ENCODE data around the gene ANKLE1.
"Not testable (repeated sequence)": the region's sequence is repeated elsewhere in the genome, so short reads cannot be mapped to it uniquely, and the experiment has no call there.

The ANKLE1 gene

DNA sequence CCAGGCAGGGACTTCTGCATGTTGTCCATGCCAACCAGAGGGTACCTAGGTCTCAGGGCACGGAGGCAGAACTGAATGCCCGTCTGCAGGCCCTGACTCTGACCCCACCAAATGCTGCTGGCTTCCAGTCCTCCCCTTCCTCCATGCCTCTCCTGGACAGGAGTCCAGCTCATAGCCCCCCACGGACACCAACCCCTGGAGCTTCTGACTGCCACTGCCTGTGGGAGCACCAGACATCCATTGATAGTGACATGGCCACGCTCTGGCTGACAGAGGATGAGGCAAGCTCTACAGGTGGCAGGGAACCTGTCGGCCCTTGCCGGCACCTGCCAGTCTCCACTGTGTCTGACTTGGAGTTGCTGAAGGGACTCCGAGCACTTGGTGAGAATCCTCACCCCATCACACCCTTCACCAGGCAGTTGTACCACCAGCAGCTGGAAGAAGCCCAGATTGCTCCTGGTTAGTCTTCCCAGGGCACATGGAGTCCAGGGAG, 1.8 kb downstream of the ANKLE1 start:
- DNase-seq (ENCODE audit: low read depth in 2 of 2, low spot score in 1 of 2) = no peak

DNA sequence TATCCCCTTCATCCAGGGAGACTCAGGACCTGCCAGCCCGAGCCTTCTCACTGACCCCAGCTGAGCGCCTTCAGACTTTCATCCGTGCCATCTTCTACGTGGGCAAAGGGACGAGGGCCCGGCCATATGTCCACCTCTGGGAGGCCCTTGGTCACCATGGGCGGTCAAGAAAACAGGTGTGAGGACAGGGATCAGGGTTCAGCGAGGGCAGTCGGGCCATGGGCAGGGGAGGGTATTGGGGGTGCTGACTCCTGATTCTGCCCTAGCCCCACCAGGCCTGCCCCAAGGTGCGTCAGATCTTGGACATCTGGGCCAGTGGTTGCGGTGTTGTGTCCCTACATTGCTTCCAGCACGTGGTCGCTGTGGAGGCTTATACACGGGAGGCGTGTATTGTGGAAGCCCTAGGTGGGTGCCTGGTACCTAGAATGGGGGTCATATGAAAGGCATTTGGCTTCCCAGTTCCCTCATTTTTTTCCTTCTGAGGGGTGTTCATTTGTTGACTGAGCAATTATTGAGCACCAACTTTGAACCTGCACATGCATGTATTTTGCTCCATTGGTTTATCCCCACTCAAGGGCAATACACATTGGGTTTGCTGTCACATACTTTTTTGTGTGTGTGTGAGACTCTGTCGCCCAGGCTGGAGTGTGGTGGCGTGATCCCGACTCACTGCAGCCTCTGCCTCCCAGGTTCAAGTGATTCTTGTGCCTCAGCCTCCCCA, 3.9 kb downstream of the ANKLE1 start:
- DNase-seq (ENCODE audit: low read depth in 2 of 2, low spot score in 1 of 2) = no peak

DNA sequence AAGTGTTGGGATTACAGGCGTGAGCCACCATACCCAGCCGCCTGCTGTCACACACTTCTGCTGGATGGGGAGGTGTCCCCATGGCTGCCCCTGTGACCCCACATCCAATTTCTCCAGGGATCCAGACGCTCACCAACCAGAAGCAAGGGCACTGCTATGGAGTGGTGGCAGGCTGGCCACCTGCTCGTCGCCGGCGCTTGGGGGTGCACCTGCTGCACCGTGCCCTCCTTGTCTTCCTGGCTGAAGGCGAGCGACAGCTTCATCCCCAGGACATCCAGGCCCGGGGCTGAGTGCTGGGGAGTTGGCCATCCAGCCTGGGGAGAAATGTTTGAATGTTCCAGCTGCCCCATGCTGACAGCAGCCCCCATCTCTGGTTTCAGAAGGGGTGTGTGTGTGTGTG, 4.6 kb downstream of the ANKLE1 start:
- DNase-seq (ENCODE audit: low read depth in 2 of 2, low spot score in 1 of 2) = no peak

DNA sequence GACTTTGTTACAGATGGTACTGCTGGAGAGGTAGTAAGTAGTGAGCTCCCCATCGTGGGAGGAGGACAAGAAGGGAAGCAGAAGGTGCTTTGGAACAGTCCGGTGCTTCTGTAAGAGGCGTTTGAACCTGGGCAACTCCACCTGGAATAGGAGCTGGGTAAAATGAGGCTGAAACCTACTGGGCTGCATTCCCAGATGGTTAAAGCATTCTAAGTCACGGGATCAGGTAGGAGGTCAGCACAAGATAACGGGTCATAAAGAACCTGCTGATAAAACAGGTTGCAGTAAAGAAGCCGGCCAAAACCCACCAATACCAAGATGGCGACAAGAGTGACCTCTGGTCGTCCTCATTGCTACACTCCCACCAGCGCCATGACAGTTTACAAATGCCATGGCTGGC, 5.1 kb downstream of the ANKLE1 start:
- DNase-seq (ENCODE audit: low read depth in 2 of 2, low spot score in 1 of 2) = no peak

DNA sequence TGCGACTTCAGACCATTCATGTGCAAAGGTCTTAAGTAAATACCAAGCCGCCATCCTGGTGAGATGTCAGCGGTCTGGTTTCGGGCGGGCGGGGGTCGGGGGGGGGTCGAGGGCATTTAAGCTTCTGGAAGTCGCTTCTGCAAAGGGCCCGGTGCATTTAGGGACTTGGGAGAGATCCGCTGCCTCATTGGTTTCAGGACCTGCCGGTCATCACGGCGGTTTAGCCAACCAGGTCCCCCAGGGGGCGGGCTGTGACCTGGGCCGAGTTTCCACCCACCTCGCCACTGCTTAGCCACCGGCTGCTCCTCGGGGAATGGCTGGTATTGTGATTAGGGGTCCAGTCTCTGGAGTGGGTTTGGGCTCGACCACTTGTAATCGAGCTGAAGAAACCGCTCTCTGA, 7.8 kb downstream of the ANKLE1 start:
- DNase-seq (ENCODE audit: low read depth in 2 of 2, low spot score in 1 of 2) = no peak

DNA sequence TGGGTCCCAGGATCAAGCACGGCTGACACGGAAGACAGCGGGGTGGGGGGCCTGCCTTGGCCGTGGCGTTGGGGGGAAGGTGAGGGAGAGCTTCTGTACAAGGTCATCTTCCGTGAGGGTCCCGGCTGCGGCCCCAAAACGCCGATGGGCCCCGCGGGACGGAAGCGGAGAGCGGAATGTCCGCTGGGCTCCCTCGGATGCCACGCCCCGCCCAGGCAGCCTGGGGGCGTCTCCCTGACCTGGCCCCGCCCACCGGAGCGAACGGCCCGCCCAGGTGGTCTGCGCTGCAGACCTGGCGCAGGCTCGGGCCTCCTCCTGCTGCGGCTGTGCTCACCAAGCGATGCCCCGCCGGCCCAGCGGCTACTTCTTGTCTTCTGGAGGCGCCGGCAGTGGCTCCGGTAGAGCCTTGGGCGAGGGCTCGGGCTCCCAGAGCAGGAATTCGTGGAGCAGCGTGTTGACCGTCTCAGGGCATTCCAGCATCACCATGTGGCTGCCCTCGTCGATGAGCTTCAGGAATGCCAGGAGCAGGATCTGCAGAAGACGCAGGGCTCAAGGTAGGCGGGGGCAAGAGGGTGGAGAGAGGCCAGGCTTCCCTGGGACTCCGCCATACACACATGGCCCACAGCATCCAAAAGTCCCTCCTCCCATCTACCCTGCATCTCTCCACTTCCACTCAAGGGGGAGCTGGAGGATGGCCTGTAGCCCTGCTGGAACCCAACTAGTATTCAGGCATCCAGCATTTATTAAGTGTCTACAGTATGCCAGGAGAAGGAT, 10.8 kb downstream of the ANKLE1 start:
- DNase-seq (ENCODE audit: low read depth in 2 of 2, low spot score in 1 of 2) = peak in 1 of 2 donors; percentile 41

DNA sequence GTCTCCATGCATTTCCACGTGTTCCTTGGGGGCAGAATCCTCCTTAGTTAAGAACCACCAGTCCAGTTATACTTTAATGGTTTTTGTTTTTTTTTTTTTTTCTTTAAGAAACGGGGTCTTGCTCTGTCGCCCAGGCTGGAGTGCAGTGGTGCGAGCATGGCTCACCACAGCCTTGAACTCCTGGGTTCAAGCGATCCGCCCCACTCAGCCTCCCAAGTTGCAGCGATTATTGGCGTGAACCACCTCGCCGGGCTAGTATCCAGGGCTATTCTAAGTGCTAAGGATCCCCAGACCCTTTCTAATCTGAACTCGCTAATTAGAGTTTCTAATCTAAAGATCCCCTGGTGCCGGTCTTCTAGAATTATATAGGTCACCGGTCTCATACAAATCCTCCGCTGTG, 11.9 kb downstream of the ANKLE1 start:
- DNase-seq (ENCODE audit: low read depth in 2 of 2, low spot score in 1 of 2) = no peak

DNA sequence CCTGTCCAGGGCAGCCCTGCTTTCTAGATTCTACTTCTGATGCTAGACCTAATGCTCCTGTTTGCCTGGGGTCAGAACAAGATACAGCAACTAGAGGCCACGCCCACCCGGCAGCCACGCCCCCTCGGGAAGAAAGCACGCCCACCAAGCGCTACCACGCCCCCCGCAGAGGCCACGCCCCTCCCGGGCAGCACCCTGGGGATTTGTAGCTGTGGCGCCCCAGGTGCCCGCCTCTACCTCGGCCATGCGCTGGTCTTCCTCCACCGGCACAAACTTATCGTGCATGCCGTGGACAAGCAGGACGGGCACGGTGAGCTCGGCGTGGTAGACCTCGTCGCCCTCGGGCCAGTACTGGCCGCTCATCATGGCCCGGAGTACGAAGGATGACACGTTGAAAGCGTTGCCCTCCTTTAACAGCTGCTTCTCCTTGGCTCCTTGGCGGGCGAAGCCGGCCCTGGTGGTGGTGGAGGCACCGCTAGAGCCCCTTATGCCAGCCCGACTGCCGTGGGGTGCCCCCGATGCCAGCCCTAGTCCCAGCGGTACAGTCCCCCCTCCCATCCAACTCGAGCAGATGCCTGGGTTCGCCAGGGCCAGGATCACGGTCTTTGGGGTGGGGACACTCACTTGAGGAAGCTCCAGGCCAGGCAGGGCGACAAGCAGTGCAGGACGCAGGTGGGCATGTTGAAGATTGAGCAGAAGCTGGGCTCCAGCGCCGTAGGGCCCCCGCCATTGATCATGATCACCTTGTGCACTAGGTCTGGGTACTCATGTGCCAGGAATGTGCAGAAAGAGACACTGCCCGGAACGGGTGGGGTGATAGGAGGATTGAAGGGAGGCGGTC, 12.6 kb downstream of the ANKLE1 start:
- DNase-seq (ENCODE audit: low read depth in 2 of 2, low spot score in 1 of 2) = no peak

DNA sequence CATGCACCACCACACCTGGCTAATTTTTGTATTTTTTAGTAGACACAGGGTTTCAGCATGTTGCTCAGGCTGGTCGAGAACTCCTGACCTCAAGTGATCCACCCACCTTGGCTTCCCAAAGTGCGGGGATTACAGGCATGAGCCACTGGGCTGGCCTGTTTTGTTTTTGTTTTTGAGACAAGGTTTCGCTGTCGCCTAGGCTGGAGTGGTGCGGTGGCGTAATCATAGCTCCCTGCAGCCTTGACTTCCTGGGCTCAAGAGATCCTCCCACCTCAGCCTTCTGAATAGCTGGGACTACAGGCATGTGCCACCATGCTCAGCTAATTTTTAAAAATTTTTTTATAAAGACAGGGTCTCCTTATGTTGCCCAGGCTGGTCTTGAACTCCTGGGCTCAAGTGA, 13.8 kb downstream of the ANKLE1 start:
- not testable (repeated sequence) for DNase-seq (ENCODE audit: low read depth in 2 of 2, low spot score in 1 of 2)

DNA sequence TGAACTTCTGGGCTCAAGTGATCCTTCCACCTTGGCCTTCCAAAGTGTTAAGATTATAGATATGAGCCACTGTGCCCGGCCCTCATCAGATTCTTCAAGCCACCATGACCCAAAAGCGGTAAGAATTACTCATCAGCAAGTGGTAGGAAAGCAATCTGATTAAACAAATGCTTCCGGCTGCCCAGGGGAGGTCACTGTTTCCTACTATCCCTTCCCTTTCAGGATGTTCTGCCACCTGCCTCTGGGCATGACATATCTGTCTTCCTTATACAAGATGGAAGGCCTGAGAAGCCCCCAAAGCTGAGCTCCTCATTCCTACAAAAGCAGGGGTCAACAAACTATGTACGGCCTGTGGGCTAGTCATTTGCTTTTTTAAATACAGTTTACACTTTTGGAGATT, 14.6 kb downstream of the ANKLE1 start:
- no peak for DNase-seq (ENCODE audit: low read depth in 2 of 2, low spot score in 1 of 2)

DNA sequence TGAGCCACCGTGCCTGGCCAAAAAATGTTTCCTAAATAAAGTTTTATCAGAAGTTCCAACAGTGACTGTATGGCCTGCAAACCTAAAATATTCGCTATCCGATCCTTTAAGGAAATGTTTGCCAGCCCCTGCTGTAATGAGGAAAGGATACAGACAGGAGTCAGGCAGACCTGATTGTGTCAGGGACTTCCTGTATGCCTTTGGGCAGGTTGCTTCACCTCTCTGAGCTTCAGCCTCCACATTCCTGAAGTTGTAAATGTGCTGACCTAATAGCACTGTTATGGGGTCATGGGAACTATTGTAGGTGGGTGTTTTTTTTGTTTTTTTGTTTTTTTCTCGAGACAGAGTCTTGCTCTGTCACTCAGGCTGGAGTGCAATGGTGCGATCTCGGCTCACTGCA, 15.3 kb downstream of the ANKLE1 start:
- DNase-seq (ENCODE audit: low read depth in 2 of 2, low spot score in 1 of 2) = no peak

DNA sequence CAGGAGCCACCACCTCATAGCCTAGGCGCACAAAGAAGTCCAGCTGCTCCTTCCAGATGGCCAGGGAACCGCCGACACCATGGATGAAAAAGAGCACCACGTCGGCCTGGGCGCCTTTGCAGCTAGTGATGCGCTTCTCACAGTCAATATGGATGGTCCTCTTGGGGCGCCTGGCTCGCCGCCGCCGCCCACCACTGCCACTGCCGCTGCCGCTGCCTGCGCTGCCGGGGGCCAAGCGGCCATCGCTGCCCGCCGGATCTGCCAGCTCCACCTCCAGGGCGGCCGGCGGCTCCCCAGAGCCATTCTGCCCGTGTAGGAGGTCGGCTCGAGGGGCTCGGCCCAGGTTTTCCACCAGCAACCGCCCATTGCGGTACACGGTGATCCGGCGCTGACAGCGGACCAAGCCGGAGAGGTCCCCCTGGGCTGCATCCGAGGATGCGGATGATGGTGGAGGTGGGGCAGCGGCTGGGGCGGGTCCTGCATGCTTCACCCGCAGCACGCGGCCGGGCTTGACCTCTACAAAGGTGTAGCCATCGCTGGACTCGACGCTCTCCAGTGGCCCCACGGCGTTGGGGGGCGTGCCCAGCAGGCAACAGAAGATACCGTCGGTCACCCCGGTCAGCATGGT, 19.4 kb downstream of the ANKLE1 start:
- no peak for DNase-seq (ENCODE audit: low read depth in 2 of 2, low spot score in 1 of 2)

DNA sequence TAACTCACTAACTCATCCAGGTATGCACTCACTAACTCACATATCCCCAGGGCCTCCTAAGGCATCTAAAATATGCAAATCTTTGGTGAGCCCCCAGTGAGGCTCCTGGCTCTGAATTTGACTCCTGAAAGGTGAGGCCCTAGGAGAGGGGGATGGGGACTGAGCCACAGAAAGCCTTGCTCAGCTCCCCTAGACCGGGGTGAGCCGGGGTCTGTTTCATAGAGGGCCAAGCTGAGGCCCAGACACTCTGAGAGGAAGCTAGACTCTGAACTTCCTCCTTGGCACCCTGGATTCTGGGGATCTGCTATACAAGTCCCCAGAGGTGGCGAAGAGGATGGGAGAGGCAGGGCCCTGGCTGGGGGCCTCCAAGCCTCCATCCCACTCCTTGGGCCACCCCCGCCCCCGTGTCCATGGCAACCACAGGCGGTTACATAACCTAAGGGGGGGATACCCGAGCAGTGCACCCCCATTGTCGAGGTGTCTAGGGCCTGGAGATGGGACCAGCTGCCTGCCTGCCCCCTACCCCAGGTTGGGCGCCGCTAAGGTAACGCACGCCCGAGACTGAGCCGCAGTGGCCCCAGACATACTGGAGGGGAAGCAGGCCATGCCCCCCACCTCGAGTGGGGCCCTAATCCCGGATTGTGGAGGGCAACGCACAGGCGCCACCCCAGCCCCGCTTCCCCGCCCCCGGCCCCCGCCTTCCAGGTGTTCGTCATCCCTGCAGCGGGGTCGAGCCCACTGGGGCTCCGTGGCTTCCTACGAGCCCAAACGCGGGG, 20.9 kb downstream of the ANKLE1 start:
- DNase-seq (ENCODE audit: low read depth in 2 of 2, low spot score in 1 of 2) = no peak

DNA sequence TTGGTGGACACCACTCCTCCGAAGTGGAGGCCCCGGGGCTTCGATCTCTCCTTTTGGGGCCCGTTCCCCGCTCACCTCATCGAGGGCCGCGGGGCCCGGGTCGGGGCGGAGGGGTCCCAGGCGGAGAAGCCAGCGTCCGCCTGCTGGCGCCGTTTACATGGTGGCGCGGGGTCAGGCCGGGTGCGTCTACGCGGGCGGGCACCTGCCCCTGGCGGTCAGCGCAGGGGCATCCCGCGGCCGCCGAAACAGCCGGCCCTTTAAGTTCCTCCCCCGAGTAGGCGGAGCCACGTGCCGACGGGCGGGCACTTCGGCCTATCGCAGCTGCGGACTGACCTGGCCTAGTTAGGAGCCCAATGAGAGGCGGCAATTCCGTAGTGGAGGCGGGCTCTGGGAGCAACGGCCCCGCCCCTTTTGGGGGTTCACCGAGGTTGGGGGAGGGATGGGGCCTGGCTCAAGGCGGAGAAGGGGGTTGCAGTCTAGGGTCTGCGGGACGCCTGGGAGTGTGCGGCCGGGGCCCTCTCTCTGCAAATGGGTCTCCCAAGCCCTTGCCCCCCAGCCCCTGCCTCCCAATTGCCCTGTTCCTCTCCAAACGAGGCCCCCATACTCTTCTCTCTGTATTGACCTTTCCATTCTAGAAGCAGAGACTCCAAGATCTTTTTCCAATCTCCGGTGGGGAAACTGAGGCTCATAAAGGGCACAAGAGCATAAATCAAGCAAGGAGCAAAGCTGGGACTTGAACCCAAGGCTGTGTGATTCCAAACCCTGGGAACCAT, 21.7 kb downstream of the ANKLE1 start, which contains the start of gene ABHD8:
TSS of gene ABHD8 (minus strand) at position 259 of the 773 bp plus-strand sequence. CDS start 1,809 bp downstream, outside the sequence.
- DNase-seq (ENCODE audit: low read depth in 2 of 2, low spot score in 1 of 2) = peak; percentile 82 to 85

DNA sequence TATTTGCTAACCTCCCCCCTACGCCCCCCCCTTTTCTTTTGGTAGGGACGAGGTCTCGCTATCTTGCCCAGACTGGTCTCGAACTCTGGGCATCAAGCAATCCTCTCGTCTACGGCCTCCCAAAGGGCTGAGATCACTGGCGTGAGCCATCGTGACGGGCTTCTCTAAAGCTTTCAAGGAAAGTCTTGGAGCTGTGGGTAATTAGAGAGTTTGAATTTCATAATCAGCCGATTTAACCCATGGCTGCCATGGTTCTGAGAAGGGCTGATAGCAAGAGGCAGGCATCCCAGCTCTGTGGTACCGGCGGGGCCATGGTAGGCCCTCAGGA, 22.2 kb downstream of the ANKLE1 start:
- no peak for DNase-seq (ENCODE audit: low read depth in 2 of 2, low spot score in 1 of 2)

DNA sequence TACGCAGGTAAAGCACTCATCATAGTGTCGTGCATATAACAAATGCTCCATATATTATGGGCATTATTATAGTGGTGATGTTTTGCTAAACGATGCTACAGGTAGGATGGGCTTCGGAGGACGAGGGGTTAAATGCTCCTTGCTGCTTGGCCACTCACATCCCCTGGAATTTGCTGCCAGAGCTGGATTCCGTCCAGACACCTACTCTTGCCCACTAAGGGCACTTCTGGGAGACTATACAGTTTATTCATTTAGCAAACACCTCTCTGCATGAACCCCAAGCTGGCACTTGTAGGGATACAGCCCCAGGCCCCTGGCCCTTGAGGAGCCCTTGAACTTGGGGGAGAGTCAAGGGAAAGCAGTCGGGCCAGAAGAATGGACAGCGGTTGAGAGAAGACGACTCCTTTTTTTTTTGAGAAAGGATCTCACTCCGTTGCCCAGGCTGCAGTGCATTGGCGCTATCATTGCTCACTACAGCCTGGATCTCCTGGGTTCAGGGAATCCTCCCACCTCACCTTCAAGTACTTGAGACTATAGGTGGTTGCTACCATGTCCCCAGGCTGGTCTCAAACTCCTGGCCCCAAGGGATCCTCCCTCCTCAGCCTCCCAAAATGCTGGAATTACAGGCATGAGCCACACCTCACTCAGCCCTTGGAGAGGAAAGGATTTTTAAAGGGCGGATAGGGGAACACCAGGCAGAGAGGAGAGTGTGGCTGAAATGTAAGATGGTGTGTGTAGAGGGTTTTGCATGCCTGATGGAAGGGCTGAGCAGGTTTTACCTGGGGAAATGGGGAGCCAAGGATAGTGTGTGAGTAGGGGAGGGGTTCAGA, 22.9 kb downstream of the ANKLE1 start:
- no peak for DNase-seq (ENCODE audit: low read depth in 2 of 2, low spot score in 1 of 2)

DNA sequence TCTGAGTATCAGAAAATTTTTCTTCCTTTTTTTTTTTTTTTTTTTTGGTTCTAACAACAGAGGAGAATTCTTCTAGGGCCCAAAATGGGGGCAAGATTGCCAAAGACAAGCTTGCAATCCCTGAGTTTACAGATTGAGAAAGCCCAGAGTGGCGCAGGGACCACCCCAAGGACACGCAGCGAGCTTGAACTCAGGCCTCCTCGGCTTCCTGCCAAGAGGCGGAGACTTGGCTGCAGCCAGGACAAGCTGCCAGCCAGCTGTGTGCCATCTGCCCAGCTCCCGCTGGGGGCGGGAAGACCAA, 23.5 kb downstream of the ANKLE1 start:
- no peak for DNase-seq (ENCODE audit: low read depth in 2 of 2, low spot score in 1 of 2)

DNA sequence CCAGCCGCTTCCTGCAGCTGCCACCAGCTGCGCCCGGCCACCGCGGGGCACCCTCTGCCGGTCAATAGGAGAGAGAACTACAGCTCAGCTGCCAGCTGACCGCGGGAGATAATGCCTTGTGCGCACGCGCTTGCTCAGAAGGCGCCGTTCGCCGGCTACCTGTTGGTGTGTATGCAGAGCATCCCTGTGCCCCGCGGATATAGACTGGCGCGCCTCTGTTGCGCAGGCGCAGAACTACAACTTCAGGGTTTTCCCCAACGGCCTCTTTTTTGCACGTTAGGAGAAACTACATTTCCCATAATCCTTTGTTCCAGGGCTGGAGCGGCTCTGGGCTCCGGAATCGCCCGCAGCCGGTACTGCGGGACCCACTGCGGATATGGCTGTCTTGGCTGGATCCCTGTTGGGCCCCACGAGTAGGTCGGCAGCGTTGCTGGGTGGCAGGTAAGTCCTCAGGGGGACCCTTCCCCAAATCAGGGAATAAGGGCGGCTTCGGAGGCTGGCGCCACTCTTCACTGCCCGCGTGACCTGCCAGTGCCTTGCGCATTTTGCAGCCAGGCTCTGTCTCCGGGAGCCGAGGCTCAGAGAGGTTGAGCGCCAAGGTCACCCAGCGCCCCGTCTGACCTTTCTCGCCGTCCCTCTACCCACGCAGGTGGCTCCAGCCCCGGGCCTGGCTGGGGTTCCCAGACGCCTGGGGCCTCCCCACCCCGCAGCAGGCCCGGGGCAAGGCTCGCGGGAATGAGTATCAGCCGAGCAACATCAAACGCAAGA, 24.0 kb downstream of the ANKLE1 start, which contains the start of gene MRPL34:
TSS of gene MRPL34 (plus strand) at position 356 of the 768 bp plus-strand sequence. CDS start at position 377, 21 bp downstream.
- DNase-seq (ENCODE audit: low read depth in 2 of 2, low spot score in 1 of 2) = peak; percentile 82 to 92

Measured in stimulated activated CD8-positive, alpha-beta memory T cell treated with anti-CD3 and anti-CD28 coated beads, Interleukin-4, amount 100 ng/mL, for 4 hours (primary cell).